ENCODE data around the gene NIF3L1. TPM values are rescaled to one million over a fixed set of nuclear protein-coding genes. Genes with fewer than 3 reads are reported as not detected.

NIF3L1 gene
- total and polyA plus RNA-seq, 2 of the 13 experiments (the other 11 are each of a cell fraction or from before 2014, with no cell fraction given), result 67.9 to 75.2 TPM

GRCh38 chr2:200862532-200863000, 26.6 kb upstream of the NIF3L1 start (continued):
- TF ChIP-seq, protein P1, sequence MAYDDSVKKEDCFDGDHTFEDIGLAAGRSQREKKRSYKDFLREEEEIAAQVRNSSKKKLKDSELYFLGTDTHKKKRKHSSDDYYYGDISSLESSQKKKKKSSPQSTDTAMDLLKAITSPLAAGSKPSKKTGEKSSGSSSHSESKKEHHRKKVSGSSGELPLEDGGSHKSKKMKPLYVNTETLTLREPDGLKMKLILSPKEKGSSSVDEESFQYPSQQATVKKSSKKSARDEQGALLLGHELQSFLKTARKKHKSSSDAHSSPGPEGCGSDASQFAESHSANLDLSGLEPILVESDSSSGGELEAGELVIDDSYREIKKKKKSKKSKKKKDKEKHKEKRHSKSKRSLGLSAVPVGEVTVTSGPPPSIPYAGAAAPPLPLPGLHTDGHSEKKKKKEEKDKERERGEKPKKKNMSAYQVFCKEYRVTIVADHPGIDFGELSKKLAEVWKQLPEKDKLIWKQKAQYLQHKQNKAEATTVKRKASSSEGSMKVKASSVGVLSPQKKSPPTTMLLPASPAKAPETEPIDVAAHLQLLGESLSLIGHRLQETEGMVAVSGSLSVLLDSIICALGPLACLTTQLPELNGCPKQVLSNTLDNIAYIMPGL (CRISPR knock-in tag; IDR thresholded peaks at IDR 0.05; ENCODE audit: borderline replicate concordance in 1 of 2, low read depth in 1 of 2), result no peak
- TF ChIP-seq ZSCAN22 (CRISPR knock-in tag; IDR thresholded peaks at IDR 0.05) (no peak), TP53 (CRISPR knock-in tag; conservative IDR thresholded peaks at IDR 0.05) (no peak), MYC (CRISPR knock-in tag; IDR thresholded peaks at IDR 0.05; ENCODE audit: borderline replicate concordance) (peak; percentile 28; the same call in 1 of the 2 replicates), ZNF224 (CRISPR knock-in tag; IDR thresholded peaks at IDR 0.05) (no peak), NFATC3 (CRISPR knock-in tag; IDR thresholded peaks at IDR 0.05) (no peak), ZNF234 (CRISPR knock-in tag; conservative IDR thresholded peaks at IDR 0.05) (no peak), ZFYVE20 (CRISPR knock-in tag; IDR thresholded peaks at IDR 0.05; ENCODE audit: borderline replicate concordance, low read depth) (no peak), ZFP36L1 (CRISPR knock-in tag; IDR thresholded peaks at IDR 0.05) (0 out of 2 replicates have a peak, but pooled peaks have one; percentile 51), SOX5 (CRISPR knock-in tag; IDR thresholded peaks at IDR 0.05; ENCODE audit: borderline replicate concordance) (0 out of 2 replicates have a peak, but pooled peaks have one; percentile 8), GTF2F1 (IDR thresholded peaks at IDR 0.05; ENCODE audit: low read length) (no peak), KLF6 (CRISPR knock-in tag; IDR thresholded peaks at IDR 0.05) (peak; percentile 45; the same call in 1 of the 2 replicates), YEATS4 (CRISPR knock-in tag; IDR thresholded peaks at IDR 0.05; ENCODE audit: borderline replicate concordance) (peak; percentile 47; the same call in 1 of the 2 replicates), ZNF879 (CRISPR knock-in tag; IDR thresholded peaks at IDR 0.05) (no peak), CREM (IDR thresholded peaks at IDR 0.05) (peak; percentile 69), CREM (CRISPR knock-in tag; IDR thresholded peaks at IDR 0.05) (no peak; the same call in 1 of the 2 replicates), PAF1 (CRISPR knock-in tag; IDR thresholded peaks at IDR 0.05) (0 out of 2 replicates have a peak, but pooled peaks have one; percentile 71), ZNF724P (CRISPR knock-in tag; IDR thresholded peaks at IDR 0.05; ENCODE audit: borderline replicate concordance) (no peak), DR1 (CRISPR knock-in tag; IDR thresholded peaks at IDR 0.05) (no peak), GATAD1 (CRISPR knock-in tag; IDR thresholded peaks at IDR 0.05) (no peak), ZNF772 (CRISPR knock-in tag; IDR thresholded peaks at IDR 0.05) (no peak)
- TF ChIP-seq, protein P2, sequence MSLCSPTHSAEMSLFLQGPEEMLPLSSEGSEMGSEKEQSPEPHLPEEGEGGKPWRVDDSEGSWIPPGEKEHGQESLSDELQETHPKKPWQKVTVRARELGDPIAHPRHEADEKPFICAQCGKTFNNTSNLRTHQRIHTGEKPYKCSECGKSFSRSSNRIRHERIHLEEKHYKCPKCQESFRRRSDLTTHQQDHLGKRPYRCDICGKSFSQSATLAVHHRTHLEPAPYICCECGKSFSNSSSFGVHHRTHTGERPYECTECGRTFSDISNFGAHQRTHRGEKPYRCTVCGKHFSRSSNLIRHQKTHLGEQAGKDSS (CRISPR knock-in tag; IDR thresholded peaks at IDR 0.05; ENCODE audit: borderline replicate concordance, low read depth), result peak; percentile 70; the same call in 1 of the 2 replicates
- TF ChIP-seq, protein P3, sequence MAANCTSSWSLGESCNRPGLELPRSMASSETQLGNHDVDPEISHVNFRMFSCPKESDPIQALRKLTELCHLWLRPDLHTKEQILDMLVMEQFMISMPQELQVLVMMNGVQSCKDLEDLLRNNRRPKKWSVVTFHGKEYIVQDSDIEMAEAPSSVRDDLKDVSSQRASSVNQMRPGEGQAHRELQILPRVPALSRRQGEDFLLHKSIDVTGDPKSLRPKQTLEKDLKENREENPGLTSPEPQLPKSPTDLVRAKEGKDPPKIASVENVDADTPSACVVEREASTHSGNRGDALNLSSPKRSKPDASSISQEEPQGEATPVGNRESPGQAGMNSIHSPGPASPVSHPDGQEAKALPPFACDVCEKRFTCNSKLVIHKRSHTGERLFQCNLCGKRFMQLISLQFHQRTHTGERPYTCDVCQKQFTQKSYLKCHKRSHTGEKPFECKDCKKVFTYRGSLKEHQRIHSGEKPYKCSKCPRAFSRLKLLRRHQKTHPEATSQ (CRISPR knock-in tag; IDR thresholded peaks at IDR 0.05; ENCODE audit: borderline replicate concordance), result 0 out of 2 replicates have a peak, but pooled peaks have one; percentile 30
- TF ChIP-seq, protein P4, sequence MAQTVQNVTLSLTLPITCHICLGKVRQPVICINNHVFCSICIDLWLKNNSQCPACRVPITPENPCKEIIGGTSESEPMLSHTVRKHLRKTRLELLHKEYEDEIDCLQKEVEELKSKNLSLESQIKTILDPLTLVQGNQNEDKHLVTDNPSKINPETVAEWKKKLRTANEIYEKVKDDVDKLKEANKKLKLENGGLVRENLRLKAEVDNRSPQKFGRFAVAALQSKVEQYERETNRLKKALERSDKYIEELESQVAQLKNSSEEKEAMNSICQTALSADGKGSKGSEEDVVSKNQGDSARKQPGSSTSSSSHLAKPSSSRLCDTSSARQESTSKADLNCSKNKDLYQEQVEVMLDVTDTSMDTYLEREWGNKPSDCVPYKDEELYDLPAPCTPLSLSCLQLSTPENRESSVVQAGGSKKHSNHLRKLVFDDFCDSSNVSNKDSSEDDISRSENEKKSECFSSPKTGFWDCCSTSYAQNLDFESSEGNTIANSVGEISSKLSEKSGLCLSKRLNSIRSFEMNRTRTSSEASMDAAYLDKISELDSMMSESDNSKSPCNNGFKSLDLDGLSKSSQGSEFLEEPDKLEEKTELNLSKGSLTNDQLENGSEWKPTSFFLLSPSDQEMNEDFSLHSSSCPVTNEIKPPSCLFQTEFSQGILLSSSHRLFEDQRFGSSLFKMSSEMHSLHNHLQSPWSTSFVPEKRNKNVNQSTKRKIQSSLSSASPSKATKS (CRISPR knock-in tag; IDR thresholded peaks at IDR 0.05), result no peak
- TF ChIP-seq, protein P5, sequence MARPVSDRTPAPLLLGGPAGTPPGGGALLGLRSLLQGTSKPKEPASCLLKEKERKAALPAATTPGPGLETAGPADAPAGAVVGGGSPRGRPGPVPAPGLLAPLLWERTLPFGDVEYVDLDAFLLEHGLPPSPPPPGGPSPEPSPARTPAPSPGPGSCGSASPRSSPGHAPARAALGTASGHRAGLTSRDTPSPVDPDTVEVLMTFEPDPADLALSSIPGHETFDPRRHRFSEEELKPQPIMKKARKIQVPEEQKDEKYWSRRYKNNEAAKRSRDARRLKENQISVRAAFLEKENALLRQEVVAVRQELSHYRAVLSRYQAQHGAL (CRISPR knock-in tag; IDR thresholded peaks at IDR 0.05; ENCODE audit: not compliant biosample characterization), result no peak
